GM23338 (cell line): ENCODE results near the gene CCDC201.
"Not testable (repeated sequence)": the region's sequence is repeated elsewhere in the genome, so short reads cannot be mapped to it uniquely, and the experiment has no call there.

ENCODE experiments used
- CTCF ChIP-seq, 2 experiments: fragments of 200-600 bp in 1 of 2; sonication (generic) in 1 of 2; conservative IDR thresholded peaks; 2 replicates each; pipeline versions ENCODE4 v1.5.1 to v1.6.1; 2016 to 2017; ENCODE audit warnings: antibody characterized with exemption in 2 of 2, low read depth in 2 of 2, mild to moderate bottlenecking in 2 of 2, moderate library complexity in 1 of 2
- POLR2AphosphoS5 ChIP-seq: IDR thresholded peaks from 2 replicates; pipeline ENCODE4 v1.6.1; 2016; ENCODE audit warnings: antibody characterized with exemption, low read depth
- REST ChIP-seq: IDR thresholded peaks from one replicate; pipeline ENCODE4 v1.6.1; 2018; ENCODE audit warnings: antibody characterized with exemption; ENCODE audit not compliant: unreplicated experiment
- STAT1 ChIP-seq: IDR thresholded peaks from one replicate; pipeline ENCODE4 v1.6.1; 2016; ENCODE audit warnings: antibody characterized with exemption; ENCODE audit not compliant: unreplicated experiment

GRCh38 chr7:45810451-45811005 is 62.4 kb downstream of the CCDC201 start:
- not testable (repeated sequence) for TF ChIP-seq REST; CTCF (conservative IDR thresholded peaks at IDR 0.05; ENCODE audit: low read depth in 2 of 2); STAT1; POLR2AphosphoS5
